GM19395 (cell line): ENCODE data around the gene ANKRD18B.
A peak's percentile ranks its signal among the peaks of the same experiment; 100 is the strongest.
"Not testable (repeated sequence)": the region's sequence is repeated elsewhere in the genome, so short reads cannot be mapped to it uniquely, and the experiment has no call there.

Experiments
- ATAC-seq: cut with Tn5 transposase; IDR thresholded peaks from one replicate; pipeline ENCODE4 v1.9.1; 2021; ENCODE audit warnings: mild to moderate bottlenecking, moderate library complexity; ENCODE audit not compliant: unreplicated experiment

Gene ANKRD18B

DNA sequence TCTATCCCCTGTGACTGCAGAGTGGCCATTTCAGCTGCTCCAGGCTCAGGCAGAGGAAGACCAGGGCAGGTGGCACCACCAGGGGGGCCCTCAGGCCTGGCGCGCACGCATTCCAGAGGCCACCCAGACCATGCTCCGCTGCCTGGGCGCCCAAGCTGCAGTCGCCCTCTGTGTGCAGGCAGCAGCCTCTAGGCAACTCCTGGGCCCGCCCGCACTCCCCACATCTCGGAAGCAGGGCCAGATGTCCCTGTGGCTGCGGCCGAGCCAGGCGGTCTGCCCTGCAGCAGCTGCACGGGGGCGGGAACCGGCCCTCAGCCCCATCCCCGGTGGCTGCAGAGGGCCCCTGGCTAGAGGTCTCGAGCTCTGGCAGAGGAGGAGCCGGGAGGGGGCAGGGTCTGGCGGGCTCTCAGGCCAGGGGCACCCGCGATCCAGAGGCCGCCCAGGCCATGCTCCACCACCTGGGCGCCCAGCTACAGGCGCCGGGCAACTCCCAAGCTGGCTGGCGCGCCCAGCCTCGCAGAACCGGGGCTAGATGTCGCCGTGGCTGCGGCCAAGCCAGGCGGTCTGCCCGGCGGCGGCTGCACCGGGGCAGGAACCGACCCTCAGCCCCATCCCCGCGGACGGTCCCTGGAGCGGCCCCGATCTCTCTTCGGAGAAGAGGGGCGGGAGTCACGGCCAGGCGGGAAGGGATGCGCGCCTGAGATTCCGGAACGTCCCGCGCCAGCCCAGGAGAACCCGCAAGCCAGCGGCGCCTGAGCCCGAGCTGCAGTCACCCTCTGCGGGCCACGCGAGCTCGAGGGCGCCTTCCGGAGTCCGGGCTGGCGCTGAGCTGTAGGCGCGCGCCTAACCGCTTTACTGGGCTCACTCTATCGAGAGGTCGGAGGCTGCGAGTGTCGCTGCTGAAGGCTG is at the start of gene ANKRD18B:
Gene ANKRD18B, plus strand, starts transcription at position 855 of the 909 bp plus-strand sequence. CDS start 239 bp downstream, outside the sequence.
- ATAC-seq: not testable (repeated sequence)

DNA sequence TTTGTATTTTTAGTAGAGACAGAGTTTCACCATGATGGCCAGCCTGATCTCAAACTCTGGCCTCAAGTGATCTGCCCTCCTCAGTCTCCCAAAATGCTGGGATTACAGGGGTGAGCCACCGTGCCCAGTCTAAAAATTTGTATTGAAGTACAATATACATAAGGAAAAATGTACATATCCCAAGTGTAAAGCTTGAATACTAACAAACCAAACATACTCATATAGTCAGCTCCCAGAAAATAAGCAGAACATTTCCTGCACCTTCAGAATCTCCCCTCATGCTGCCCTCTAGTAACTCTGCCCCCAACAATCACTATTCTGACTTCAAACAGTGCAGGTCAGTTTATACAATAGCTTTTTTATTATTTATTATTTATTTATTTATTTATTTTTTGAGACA is 48.7 kb upstream of the ANKRD18B start:
- no peak for ATAC-seq

DNA sequence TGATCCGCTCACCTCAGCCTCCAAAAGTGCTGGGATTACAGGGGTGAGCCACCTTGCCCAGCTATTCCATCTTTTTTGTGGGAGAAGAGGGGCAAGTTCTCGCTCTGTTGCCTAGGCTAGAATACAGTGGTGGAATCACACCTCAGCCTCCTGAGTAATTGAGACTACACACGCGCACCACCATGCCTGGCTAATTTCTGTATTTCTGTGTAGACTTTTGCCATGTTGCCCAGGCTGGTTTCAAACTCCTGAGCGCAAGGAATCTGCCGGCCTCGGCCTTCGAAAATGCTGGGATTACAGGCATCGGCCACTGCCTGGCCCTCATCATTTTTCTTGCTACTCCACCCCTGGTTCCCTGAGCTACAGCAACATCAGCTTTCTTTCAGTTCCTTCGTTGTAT is 47.5 kb upstream of the ANKRD18B start:
- ATAC-seq: no peak

DNA sequence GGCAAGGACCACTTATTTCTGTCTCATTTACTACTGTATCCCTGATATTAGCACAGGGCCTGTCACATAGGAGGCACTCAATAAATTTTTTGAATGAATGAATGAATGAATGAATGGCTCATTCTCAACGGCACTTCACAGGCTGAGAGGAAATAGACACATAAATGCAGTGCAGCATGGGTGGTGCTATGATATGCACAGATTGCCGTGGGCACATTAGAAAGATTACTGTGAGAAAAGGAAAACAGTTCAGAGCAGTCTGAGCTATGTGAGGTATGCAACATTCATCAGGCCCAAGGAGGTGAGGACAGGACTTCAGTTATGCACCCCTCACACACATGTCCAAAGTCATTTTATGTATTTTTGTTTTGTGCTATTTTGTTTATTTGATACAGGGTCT is 43.9 kb upstream of the ANKRD18B start:
- no peak for ATAC-seq

DNA sequence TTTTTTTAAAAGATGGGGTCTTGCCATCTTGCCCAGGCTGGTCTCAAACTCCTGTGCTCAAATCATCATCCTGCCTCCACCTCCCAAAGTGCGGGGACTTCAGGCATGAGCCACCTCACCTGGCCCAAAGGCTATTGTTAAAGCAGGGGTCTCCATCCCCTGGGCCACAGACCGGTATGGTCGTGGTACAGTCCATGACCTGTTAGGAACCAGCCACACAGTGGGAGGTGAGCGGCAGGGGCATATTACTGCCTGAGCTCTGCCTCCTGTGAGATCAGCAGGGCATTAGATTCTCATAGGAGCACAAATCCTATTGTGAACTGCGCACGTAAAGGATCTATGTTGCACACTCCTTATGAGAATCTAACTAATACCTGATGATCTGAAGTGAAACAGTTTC is 43.1 kb upstream of the ANKRD18B start:
- ATAC-seq: no peak

DNA sequence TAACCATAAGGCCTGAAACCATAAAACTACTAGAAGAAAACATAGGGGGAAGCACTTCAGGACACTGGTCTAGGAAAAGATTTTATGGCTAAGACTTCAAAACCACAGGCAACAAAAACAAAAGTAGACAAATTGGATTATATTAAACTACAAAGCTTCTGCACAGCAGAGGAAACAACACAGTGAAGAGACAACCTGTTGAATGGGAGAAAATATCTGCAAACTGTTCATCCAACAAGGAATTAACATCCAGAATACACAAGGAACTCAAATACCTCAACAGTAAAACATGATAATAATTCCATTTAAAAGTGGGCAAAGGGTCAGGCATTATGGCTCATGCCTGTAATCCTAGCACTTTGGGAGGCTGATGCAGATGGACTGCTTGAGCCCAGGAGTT is 38.7 kb upstream of the ANKRD18B start:
- not testable (repeated sequence) for ATAC-seq

DNA sequence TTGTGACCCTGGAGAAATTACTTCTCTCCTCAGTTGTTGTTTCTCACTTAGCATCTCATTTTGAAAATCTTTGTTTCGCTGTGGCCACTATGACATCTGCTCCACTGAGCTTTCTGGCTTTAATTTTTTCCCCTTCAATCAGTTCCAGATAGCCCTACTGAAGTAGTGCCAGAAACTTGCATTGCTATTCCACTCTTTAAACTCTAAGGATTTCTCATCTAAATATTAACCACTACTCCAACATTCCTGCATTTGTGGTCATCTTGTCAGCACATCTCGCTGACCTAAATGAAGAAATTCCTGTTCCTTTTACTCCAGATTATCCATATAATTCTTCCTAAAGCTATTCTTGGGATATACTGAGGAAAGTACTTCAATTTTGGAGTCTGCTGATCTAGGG is 35.0 kb upstream of the ANKRD18B start:
- ATAC-seq: no peak

DNA sequence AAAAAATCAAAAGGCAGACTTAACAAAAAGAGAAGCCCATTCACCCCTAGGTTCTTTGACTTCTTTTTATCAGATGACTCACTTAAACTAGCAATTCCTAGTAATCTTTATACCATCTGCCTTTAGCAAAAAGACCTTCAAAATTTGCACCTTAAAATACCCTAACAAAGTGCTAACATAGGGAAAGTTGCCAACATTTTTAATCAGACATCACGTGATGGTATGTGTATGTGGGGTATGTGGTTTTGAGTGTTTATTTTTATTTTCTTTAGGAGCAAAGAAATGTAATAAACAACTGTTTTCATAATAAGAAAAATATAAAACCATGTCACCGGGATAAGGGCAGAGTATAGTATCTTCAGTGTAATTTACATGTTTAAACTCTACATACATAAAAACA is 30.2 kb upstream of the ANKRD18B start:
- ATAC-seq: not testable (repeated sequence)

DNA sequence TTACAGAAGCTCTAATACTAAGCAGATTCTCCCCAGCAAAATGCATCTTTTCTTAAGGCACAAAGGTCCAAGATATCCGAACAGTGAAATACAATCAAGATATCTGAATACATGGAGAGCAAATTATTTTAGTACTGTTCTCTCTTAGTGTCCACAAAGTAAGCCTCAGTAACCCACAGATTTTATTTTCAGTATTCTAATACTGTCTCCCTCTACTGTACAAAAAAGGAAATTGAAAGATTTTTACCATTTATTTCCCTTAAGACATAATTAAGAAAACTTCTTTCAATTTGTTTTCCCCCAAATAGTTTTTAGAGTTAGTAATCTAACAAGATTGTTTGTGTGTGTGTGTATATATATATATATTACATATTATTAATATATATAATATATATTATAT is 25.7 kb upstream of the ANKRD18B start:
- no peak for ATAC-seq

DNA sequence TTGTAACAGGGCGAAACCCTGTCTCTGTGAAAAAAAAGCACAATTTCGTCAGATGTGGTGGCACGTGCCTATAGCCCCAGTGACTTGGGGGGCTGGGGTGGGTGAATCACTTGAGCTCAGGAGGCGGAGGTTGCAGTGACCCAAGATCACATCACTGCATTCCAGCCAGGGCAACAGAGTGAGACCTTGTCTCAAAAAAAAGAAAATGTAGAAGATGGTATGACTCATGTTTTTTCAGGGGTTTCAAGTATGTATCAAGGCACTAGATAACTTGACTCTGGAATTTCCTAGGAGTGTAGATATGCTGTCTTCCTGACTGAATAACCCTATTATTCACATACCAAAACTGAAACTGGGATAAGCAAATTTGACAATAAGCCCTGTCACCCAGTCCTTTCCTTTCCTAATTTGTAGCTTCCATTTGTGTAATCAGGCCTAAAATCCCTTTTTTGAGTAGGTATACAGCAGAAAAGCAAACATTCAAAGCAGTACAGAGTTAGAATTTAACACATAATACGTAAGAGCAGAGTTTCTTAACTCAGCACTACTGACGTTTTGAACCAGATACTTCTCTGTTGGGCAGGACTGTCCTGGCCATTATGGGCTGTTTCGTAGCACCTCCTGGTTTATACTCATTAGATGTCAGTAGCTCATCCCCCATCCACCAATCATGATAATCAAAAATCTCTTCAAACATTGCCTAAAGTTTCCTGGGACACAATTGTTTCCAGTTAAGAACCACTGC is 17.3 kb upstream of the ANKRD18B start:
- no peak for ATAC-seq

DNA sequence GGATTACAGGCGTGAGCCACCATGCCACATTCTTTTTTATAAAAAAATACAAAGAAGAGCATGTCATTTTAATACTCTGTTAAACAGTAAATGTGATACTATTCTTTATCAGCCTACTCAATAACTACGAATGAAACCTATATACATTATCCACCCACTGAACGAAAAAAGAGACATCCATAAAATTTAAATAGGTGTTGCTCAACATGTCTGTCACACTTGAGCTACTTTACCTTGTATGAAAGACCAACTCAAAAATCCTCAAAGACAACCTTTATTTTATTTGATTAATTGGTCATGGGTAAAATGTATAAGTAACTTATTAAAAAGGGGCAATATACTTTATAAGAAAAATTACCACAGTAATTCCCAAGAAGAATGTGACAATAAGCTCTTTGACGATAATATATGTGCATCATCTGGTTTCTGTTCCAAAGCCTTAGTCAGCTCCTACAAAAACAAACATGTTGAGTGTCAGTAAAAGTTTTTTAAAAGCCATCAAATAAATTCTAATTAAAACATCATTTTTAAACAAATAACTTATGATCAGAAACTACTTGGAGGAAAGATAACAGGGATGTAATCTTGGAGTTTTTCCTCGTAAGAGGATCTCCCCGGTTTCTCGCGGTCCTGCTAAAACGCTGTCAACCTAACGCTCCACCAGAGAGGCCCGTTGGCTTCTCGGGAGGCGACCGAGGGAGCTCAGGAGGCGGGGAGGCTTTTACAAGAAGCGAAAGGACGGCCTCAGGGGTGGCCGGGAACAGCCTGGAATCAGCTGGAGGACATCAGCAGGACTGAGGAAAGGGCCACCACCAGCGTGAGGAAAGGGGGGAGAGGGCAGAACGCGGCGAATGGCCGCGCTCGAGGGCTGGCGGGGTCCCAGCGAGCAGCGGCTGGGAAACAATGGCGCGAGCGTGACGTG is 13.5 kb upstream of the ANKRD18B start:
- peak; percentile 58 for ATAC-seq

DNA sequence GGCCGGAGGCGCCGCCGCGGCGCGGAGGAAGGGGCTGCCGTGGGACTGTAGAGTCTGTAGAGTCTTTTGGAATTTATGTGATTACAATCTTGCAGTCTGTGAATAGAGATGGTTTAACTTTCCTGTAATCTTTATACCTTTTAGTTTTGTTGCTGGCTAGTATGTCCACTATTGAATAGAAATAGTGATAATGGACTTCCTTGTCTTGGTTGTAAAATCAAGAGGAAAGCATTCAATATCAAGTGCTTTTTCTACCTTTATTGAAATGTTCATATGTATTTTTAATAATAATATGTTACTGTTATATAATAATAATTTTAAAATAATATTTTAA is 12.9 kb upstream of the ANKRD18B start:
- peak; percentile 17 for ATAC-seq

DNA sequence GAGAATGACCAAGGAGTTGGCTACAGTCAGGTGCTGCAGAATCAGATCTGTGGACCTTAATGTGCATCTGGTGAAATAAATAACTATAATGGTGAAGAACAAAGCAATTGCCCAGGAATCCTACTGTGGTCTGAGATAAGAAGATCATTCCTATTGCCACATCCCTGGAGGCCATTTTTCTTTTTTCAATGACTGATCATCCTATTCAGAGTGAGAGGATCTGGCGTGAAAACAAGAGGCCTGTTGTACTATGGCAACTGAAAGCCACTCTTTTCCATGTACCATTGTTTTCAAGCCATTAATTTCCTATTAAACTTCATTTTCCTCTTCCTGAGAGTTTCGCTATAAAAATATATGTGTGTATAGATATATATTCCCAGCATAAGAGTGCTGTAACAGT is 11.5 kb upstream of the ANKRD18B start:
- ATAC-seq: not testable (repeated sequence)

DNA sequence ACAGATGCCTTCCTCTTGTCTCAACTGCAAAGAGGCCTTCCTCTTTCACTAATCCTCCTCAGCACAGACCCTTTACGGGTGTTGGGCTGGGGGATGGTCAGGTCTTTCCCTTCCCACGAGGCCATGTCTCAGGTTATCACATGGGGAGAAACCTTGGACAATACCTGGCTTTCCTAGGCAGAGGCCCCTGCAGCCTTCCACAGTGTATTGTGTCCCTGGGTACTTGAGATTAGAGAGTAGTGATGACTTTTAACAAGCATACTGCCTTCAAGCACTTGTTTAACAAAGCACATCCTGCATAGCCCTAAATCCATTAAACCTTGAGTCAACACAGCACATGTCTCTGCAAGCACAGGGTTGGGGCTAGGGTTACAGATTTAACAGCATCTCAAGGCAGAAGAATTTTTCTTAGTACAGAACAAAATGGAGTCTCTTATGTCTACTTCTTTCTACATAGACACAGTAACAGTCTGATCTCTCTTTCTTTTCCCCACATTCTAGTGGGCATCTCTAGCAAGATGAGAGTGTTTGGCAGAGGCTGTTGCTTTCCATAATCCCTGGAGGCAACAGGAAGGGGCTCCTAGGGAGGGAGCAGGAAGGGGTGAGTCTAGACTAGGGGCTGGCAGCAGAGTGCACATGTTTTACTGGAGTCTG is 8.6 kb upstream of the ANKRD18B start:
- not testable (repeated sequence) for ATAC-seq

DNA sequence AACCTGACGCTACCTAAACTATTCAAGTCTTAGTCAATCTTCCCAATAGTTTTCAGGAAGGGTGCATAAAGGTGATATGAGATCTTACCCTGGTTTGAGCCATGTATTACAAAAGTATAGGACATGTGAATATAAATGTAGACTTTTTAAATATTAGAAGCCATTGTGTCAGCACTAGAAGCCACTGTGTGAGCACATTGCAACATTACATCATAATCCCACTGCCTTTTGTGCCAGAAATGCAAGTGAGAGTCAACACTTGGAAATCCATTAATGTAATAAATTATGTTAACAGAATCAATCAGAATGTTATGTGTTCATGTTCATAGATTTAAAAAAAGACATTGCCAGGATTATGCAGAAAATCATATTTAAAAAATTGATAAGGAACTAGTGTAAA is 7.7 kb upstream of the ANKRD18B start:
- not testable (repeated sequence) for ATAC-seq

DNA sequence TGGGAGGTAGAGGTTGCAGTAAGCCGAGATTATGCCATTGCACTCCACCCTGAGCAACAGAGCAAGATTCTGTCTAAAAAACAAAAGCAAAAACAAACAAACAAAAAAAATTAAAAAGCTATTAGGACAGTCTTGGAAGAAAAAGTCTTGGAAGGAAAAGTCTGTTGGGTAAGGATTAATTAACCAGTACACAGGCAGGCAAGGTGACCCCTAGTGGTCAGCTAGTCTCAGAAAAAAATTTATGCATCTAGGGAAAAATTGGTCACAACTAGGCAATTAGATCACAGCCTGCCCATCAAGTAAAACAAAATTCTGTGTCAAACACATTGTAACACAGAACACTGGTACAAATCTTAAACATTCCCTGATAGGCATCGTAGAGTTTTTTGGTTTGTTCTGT is 6.7 kb upstream of the ANKRD18B start:
- ATAC-seq: no peak

DNA sequence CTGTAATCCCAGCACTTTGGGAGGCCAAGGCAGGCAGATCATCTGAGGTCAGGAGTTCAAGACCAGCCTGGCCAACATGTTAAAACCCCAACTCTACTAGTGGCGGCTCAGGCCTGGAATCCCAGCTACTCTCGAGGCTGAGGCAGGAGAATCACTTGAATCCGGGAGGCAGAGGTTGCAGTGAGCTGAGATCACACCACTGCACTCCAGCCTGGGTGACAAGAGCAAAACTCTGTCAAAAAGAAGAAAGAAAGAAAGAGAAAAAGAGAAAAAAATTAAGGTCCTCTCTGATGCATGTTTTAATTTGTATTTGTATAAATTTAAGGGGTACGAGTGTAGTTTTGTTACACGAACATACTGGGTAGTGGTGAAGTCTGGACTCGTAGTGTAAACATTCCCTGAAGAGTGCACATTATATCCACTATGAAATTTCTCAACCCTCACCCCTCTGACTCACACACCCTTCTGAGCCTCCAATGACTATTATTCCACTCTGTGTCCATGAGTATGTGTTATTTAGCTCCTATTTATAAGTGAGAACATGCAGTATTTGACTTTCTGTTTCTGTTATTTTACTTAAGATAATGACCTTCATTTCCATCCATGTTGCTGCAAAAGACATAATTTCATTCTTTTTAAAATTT is 6.0 kb upstream of the ANKRD18B start:
- ATAC-seq: not testable (repeated sequence)

DNA sequence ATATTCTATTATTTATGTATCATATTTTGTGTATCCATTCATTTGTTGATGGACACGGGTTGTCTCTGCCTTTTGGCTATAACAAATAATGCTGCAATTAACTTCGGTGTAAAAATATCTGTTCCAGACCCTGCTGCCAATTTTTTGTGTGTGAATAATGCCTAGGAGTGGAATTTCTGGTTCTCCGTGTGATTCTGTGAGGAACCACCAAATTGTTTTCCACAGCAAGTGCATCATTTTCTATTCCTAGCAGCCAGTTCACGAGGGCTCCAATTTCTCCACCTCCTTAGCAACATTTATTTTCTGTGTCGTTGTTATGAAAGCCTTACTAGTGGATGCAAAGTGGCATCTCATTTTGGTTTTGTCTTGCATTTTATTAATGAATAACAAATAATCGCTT is 2.2 kb upstream of the ANKRD18B start:
- not testable (repeated sequence) for ATAC-seq

DNA sequence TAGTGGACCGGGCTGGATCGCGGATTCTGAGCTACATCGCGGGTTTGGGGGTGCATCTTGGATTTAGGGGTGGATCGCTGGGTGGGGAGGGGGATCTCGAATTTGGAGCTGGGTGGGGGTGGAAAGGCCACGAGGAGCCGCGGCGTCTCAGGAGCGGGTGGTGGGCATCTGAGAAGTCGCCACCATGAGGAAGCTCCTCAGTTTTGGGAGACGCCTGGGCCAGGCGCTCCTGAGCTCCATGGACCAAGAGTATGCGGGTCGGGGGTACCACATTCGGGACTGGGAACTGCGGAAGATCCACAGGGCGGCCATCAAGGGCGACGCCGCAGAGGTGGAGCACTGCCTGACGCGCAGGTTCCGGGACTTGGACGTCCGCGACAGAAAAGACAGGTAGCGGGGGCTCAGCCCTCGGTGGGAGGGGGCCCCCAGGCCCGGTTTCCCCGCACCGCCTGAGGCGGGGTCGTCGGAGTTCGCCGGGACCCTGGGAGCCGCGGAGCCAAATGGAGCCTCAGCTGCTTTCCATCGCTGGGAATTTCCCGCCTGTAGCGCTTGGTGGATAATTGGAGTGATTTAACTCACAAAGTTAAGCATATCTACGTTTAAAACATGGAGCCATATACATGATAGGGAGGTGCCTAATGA is 376 bp downstream of the ANKRD18B start:
- no peak for ATAC-seq

DNA sequence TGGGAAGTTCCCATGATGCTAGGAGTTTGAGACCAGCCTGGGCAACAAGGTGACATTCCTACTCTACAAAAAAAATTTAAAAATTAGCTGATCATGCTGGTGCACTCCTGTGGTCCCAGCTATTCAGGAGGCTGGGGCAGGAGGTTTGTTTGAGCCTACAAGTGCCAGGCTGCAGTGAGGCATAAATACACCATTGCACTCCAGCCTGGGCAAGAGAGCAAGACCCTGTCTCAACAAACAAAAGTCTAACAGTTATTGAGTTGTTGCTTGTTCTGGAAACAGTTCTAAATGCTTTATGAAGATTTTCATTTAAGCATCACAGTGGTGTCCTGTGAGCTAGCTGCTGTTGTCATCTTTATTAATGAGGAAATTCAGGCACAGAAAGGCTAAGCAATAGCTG is 4.0 kb downstream of the ANKRD18B start:
- ATAC-seq: not testable (repeated sequence)
